HG02884 (cell line): ENCODE data around the gene GASK1A.

ENCODE experiments used
- ATAC-seq: cut with Tn5 transposase; IDR thresholded peaks from one replicate; pipeline ENCODE4 v1.9.1; 2021; ENCODE audit warnings: mild to moderate bottlenecking, moderate library complexity; ENCODE audit not compliant: unreplicated experiment

The GASK1A gene

DNA sequence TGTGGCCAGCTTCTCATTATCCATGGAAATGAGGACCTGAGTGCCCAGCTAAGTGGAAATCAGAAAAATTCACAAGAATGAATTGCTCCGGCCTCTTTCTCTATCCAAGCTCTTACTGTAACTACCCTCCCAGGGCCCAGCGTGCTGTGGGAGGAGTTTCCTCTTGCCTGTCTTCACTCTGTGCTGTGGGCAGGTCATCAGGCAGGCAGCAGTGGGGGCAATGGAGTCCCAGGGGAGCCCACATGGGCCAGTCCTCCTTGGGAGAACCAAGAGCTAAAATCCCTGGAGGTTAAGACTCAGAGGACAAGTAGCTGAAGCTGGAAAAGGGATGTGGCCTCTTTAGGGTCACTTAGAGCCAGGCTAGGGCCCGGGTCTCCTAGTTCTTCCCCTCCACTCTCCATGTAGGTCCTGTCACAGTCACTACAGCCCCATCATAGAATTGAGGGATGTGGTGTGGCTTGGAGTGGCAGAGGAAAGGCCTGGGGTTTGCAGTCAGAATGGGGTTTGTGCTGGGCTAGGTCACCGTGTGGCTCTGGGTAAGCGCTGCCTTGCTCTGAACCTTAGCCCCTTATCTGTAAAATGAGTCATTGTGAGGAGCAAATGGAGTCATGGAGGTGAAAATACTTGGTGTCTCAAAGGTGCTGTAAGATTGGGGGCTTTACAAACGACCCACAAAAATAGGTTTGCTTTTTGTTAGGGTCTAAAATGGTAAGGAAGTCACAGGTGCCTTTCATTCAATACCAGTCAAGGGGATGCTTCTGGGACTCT lies 3.7 kb downstream of the GASK1A start:
- no peak for ATAC-seq

DNA sequence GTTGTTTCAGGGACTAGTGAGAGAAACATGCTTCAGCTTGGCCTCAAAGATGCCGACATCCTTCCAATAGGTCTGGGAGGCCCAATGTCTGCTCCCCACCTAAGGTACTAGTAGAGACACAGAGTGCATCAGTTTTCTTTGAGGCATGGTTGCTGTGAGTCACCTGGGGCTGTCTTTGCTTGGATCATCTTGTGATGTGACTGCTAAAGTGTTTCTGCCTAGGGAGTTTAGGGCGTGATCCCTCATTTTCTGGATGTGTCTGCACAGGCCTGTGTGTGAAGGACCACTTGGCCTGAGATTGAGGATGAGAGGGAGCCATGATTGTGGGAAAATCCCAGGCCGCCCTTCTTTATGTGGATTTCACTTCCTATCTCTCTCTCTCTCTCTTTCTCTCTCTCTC lies 4.8 kb downstream of the GASK1A start:
- ATAC-seq: no peak

DNA sequence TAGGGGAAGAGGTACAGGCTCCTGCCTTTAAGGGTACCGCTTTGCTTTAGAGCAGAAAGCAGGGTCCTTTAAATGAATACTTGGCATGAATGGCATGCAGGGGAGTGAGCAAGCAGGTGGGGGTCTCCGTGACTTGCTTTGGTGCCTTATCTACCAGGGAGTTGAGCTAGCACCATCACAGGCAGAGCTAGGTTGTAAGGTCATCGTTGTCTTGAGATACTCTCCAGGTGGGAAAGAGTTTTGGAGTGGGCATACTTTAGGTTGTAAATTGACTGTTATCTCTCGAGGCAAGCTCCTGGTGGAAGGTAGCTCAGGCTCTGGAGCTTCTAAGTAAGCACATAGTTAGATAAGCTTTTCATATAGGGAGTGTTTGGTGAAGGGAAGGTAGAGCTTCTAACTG lies 5.6 kb downstream of the GASK1A start:
- no peak for ATAC-seq

DNA sequence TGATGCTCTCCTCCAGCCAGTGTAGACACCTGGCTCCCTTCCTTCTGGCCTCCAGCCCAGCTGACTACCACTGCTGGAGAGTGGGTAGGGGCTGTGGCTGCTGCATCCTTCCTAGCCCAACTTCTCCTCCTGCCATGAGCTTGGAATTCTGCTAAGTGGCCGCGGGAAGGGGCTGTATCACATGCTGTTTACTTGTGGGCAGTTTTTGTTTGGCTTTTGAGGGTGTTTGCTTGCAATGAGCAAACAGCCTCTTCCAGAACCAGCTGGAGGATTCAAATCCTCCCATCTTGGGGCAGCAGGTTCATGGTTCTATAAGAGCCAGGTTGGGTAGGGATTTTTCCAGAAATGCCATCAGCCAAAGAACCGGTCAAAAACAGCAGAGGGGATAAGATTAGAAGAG lies 9.0 kb downstream of the GASK1A start:
- ATAC-seq: no peak

DNA sequence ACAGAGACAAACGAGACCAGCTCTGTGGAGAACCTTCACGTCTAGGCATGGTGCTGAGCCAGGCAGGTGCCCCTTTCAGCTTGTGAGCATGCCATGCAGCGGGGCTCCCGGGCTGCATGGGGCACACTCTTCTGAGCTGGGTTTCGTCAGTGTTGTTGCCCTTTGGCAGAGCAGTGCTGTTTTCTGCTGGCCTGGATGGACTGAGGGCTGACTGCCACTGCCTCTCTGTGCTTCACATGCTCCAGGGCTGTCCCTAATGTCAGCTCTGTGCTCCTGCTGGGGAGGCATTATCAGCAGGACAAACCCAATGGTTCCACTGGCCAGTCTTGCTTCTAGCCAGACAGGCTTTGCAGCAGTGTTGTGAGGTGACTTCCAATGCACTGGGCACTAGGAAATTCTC lies 9.5 kb downstream of the GASK1A start:
- ATAC-seq: no peak

DNA sequence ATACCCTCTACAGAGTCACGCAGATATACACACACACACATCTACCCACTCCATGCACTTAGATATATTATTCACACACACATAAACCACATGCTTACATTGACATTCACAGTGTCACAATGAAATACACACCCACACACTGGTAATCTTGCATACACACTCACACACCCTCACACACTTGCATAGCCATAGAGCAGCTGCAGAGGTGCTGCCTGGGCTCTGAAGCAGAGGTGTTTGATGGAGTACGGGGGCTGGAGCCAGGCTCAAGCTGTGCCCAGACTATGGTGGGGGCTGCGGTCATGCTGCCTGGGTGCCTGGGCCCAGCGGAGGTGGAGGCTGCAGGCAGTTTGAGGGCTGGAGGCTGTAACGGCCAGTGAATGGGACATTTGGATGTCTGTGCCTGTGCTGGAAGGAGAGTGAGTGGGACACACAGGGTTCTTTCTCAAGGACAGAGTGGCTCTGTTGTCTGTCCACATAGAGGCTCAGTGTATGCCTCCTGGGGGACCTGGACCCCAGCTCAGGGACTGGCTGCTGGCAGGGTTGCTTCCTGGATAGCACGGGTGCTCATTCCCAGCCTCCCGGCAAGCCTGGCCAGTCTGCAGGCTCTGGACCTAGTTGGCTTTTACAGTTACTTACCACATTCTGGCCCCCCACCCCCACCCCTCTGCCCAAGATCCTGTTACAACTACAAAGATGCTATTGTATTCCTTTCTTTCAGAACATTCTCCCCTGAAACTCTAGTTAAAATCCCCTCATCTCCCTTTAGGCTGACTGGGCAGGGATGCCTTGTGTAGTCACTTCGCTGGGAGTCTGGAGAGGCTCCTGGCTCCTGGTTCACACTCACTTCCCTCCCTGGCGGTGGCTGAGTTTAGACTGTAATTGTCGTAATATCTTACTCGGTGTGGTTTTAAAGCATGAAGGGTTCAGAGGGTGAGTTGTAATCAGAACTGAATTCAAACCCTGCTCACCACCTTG lies 12.5 kb downstream of the GASK1A start:
- no peak for ATAC-seq

DNA sequence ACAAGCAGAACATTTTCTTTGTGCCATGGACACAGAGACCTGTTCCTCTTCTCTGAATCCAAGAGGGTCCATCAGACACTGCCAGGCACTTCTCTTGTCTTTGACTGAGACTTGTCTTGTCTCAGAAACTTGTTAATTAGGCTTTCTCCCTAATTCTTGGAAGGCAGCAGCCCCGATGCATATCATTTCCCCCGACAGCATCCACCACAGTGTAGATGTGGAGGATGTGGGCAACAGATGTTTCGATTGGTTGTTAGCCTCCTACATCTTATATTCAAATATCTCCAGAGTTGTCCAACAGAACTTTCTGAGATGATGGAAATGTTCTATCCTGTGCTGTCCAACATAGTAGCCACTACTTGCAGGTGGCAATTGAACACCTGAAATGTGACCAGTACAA lies 15.5 kb downstream of the GASK1A start:
- ATAC-seq: no peak

DNA sequence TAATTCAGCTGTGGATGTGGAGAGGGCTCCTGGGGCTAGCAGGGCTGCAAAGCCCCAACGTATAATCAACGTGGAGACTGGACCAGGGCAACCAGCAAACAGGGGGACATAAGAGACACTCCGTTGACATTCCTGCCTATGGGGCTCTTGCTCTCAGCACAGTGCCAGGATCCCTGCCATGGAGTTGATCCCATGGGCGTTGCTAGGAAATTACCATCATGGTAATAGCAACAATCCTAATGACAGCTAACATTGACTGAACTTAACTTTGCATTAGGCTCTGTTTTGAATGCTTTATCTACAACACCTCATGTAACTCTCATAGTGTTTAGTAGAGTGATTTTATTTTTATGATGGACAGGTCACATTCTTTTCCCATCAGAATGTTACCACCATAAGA lies 16.9 kb downstream of the GASK1A start:
- ATAC-seq: no peak

DNA sequence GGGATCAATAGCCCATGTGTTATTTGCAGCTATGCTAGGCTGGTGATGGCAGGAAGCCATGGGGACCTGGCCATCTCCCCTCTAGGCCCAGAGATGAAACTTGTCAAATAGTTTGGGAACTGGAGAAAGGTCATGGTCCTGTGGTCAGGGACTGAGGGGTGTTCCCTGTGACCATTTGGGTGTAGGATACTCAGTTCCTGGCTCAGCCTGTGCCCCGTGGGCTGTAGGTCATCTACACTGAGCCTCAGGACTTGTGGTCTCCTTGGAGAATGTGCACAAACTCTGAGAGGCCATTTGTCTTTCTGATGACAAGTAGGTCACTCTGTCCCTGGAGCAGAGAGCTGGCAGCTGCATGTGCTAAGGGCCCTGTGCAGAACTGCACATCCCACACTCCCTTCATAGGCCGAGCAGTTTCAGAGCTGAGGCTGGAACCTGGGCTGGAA lies 17.5 kb downstream of the GASK1A start:
- no peak for ATAC-seq

DNA sequence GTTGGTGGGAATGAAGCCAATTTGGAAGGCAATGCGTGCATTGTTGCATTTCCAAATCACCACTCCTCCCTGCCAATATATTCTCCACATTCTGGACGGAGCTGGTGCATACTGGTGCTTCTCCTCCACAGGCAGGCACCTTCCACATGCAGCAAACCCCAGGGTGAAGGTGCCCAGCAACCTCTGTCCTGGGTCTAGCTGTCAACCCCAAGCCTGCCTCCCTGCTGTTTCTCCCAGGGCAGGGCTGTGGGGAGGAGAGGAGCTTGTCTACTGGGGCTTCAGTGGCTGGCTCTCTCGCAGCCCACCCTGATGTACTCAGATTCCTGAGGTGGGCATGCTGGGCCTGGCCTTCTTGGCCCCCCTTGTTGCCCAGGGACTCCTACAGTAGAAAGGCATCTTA lies 20.1 kb downstream of the GASK1A start:
- ATAC-seq: no peak

DNA sequence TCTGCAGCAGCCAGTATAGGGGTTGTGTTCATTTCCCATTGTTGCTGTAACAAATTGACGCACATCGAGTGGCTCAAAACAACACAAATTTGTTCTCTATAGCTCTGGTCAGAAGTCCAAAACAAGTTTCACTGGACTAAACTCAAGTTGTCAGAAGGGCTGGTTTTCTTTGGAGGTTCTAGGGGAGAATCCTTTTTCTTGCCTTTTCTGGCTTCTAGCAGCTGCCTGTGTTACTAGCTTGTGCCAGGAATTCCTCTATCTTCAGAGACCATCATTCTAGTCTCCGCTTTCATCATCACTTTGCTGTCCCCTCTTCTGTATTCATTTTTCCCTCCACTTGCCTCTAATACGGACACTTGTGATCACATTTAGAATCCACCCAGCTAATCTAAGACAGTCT lies 20.5 kb downstream of the GASK1A start:
- no peak for ATAC-seq

DNA sequence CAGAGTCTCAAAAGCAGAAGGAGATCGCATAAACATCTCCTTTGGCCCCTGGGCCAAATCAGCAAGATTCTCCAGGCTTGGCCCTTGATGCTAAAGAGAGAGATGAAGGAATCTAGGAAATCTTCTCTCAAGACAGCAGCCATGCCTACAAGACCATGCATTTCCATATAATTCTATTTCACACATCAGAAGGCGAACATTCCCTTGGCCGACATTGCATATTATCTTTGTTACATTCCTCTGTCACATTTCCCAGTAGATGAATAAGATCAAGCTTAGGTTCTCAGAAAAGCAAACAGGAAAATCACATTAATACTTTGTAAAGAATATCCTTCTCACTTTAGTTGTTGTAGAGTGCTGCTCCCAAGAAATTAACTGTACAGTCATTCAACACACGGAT lies 21.3 kb downstream of the GASK1A start:
- ATAC-seq: no peak

DNA sequence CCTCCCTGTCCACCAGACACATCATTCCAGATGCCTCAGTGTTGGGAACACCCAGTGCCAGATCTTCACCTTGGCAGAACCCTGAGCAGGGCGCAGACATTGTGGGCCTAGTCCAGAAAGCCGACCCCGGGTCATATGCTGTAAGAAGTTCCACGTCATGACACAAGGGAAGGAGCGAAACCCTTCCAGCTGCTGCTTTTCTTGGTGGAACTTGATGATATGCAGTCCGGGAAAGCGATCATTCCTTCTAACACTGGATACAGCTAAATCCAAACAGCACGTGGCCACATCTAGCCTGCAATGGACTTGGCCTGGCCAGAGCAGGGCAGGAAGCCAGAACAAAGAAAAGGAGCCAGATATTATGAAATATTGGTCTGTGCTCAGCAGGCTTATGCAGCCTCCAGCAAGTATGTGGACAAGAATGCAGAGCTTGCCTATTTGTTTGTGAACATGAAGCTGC lies 22.0 kb downstream of the GASK1A start:
- ATAC-seq: no peak

DNA sequence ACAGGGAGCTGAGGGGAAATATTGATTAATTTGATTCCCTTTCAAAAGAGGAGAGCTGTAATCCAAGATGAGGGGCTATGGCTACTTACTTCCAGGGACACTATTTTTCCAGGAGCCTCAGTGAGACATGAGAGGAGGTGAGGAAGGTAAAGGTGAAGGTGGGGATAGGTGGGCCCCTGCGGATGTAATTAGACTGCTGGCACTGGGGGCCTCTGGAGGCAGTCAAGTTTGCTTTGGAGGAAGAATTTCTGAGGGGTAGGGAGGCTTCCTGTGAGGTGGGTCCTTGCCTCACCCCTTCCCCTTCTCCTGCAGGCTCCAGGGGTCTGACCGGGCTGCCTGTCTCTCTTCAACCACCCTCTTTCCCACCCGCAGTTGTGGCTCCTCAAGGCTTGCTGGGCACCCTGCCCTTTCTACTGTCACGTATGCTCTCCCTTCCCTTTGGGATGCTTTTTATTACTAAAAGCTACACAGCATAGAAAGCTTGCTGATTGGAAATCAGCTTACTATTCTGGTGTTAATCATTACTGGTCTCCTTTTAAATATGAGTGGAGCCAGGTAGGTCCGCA lies 22.5 kb downstream of the GASK1A start:
- no peak for ATAC-seq

DNA sequence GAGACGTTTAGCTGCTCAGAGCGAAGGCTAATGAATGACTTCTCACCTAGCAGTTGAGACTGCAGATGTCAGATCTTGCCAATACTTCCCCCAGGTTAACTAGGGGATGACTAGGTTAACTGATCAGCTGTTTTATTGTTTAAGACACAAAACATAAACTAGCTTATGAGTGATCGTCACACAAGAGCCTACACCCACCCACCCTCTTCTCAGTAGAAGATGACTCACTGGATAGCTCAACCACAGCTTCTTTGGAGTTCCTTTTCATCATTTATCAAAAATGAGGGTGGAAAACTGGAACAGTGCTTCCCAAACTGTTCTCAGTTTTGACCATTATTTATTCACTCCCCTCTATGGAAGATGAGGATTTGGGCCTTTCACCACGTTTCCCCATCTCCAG lies 25.2 kb downstream of the GASK1A start:
- ATAC-seq: no peak

DNA sequence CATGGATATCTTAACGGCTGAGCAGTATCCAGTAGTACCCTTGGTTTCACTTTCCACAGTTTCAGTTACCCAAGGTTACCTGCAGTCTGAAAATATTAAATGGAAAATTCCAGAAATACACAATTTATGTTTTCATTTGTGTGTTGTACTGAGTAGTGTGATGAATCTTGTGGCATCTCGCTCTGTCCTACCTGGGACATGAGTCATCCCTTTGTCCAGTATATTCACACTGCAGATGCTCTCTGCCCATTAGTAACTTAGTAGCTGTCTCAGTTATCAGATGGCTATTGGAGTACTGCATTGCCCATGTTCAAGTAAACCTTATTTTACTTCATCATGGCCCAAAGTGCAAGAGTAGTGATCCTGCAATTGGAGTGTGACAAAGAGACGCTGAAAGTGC lies 26.1 kb downstream of the GASK1A start:
- ATAC-seq: no peak

DNA sequence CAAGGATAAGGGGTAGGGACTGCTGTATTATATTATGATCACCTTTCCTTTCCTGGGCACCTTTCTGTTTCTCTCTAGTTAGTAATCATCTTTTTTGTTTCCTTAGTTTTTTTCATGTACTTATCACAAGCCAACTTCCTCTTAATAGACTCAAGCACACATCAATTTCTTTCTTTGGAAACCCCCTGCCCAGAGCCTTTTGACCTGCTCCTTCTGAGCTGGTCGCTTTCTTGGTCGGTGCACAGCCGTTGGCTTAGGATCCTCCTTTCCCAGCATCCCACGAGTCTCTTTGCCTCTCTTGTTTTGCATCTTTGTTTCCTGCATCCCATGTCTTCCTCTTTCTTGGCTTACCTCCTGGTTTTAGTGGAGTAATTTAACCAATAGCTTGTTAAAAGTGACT lies 26.9 kb downstream of the GASK1A start:
- no peak for ATAC-seq

DNA sequence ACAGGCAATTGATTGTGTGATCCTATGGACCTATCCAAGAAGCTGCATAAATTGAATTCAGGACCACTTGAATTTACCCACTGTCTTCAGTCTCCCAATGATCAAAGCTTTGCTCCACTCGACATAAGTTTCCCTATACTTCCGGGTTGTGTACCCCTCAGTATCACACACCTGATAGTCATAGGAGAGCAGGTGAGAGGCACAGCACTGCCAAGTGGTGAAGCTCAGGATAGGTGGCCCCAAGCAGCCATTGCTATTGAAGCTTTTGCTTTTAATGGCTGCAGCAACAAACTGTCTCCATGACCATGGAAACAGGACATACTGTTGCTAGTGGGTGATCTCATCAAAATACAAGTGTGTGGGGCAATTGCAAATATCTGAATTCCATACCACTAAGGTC lies 27.7 kb downstream of the GASK1A start:
- ATAC-seq: no peak

DNA sequence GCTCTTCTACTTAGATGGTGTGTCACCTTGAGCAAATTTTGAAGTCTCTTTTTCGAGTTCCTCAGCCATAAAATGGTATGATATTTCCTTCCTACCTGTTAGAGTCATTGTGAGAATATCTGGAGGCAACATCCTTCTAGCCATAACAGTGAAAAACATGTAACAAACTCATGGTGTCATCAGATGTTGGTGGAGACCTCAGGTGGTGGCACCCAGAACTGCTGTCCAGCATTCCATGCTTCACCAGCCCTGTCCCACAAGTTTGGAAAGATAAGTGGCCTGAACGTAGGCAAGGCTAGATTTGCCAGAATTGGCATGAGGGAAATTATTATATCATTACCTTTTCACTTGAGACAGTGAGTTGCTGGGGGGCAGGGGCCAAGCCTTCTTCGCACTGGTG lies 30.4 kb downstream of the GASK1A start:
- no peak for ATAC-seq

DNA sequence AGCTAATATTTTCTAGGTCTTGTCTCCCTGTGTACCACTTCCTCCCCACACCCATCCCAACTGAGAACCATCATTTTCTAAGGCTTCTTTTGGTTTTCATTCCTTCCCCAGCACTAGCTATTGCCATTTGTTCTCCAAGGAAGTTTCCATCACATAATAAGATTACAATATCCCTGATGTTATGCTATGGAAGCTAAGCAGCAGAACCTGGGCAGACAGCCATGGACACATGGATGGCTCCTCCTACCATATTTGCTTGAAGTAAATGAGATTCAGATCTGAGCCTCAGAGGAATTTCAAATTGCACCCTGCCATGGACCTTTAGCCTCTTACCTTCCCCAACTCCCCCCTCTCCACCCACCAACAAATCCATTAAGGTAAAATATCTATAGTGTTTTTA lies 31.5 kb downstream of the GASK1A start:
- ATAC-seq: no peak

DNA sequence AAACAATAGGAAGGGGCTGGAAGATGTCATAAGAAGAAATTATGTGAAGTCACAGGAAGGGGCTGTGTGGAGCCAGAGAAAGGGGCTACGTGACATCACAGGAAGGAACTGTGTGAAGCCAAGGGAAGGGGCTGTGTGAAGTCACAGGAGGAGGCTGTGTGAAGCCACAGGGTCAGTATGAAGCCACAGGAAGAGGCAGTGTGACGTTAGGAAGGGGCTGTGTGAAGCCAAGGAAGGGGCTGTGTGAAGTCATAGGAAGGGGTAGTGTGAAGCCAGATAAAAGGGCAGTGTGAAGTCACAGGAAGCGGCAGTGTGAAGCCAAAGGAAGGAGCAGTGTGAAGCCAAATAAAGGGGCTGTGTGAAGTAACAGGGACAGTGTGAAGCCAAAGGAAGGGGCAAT lies 32.5 kb downstream of the GASK1A start:
- no peak for ATAC-seq

DNA sequence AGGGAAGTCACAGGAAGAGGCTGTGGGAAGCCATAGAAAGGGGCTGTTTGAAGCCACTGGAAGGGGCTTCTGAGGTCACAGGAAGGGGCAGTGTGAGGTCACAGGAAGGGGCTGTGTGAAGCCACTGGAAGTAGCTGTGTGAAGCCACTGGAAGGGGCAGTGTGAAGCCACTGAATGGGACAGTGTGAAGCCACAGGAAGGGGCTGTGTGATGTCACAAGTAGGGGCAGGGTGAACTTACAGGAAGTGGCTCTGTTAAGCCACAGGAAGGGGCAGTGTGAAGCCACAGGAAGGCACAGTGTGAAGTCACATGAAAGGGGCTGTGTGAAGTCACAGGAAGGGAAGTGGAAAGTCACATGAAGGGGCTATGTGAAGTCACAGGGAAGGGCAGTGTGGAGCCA lies 33.1 kb downstream of the GASK1A start:
- no peak for ATAC-seq
